ENCODE measurements around the gene CCL16.

- no peak for TF ChIP-seq CTCF (IDR thresholded peaks at IDR 0.05; ENCODE audit: control extremely low read depth in 1 of 3, insufficient read depth in 1 of 3, low read depth in 1 of 3, low read length in 3 of 3)
- no peak for TF ChIP-seq SRF (IDR thresholded peaks at IDR 0.05; ENCODE audit: low read depth, low read length)
- TF ChIP-seq HDAC6 (IDR thresholded peaks at IDR 0.05; ENCODE audit: low read depth, low read length), result no peak
- no peak for TF ChIP-seq JUN (IDR thresholded peaks at IDR 0.05; ENCODE audit: low read depth, low read length)
- no peak for TF ChIP-seq POLR2A (IDR thresholded peaks at IDR 0.05; ENCODE audit: control extremely low read depth in 1 of 2, low read depth in 2 of 2, low read length in 2 of 2)
- TF ChIP-seq POLR2AphosphoS5 (IDR thresholded peaks at IDR 0.05; ENCODE audit: low read depth, low read length), result no peak
- no peak for TF ChIP-seq ZNF274 (IDR thresholded peaks at IDR 0.05; ENCODE audit: borderline replicate concordance, extremely low read depth, low read length)
- TF ChIP-seq RNF2 (IDR thresholded peaks at IDR 0.05; ENCODE audit: borderline replicate concordance, low read depth, low read length, missing control alignments, poor library complexity, severe bottlenecking), result no peak
- no peak for TF ChIP-seq NRF1 (IDR thresholded peaks at IDR 0.05; ENCODE audit: low read depth, low read length)
These were observed 35.3 kb upstream of the CCL16 start for GRCh38 chr17:36016555-36016954.

Data from H1 (cell line).